Measurements from ENCODE around the gene KCNS3.

Gene KCNS3

GRCh38 chr2:17878281-17879136 is at the start of gene KCNS3:
TSS of gene KCNS3 (plus strand) at chr2:17878667. CDS start at chr2:17931009, 52,342 bp downstream.
- DNase-seq: peak in 2 of 14 donors; percentile 32 to 39

DNA sequence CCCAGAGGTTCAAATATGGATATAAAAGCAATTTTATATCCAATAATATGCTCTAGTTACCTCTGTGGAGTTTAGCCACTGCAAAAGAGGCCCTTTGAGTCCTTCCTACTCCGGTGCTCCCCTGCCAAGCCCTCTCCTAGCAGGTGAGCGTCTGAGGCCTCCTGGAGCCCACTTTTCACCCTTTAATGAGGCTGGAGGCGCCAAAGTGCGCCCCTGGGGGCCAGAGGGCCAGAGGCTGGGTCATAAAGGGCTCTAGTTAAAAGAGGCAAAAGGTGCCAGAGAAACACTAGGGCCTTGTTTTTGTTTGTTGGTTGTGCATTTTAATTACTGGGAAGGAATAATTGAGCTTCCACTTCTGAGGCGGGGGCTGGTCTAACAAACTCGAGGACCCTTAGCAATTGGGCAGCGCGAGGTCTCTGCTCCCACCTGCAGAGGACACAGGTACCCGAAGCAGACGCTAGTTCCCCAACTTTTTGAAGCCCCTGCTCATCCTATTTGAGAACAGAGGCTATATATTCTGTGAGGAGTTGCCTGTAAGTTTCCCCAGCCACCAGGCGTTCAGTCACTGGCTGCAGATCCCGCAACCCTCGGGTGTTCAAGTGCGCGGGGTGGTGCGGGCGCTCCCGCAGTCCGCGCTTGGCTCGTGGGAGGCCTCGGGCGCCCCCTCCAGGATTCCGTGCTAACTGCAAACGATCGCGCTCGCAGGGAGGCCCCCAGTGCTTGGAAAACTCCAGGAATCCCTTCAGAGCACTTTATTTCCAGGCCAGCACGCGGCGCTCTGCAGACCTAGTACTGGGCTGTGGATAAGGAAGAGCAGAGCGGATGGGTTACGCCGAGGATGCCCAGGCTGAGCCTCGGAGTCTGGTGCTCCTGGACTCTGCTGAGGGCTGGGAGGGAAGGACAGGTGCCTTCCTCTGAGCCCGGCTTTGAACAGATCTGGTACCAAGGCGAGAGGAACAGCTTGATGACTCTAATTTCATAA is 48.1 kb upstream of the KCNS3 start:
- DNase-seq: peak in 11 of 14 donors; percentile 6 to 71 (median 40)

DNA sequence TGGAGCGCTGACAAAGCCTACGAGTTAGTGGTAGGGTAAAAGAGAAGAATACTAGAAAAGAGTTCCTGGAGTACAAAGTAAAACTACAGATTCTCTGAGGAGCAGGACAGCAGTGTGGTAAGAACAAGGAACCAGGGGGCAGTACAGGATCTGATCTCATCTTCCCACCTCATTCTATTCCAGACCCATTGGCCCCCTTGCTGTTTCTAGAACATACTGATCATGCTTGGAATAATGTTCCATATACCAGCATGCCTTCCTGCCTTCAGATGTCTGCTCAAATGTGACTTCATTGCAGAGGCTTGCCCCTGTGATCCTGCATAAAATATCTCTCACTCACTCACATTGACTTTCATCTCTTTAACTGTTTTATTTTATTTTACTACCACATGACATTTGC is 43.0 kb upstream of the KCNS3 start:
- DNase-seq: no peak

- DNase-seq: no peak
Measured at GRCh38 chr2:17839959-17840358, 38.5 kb upstream of the KCNS3 start.

DNA sequence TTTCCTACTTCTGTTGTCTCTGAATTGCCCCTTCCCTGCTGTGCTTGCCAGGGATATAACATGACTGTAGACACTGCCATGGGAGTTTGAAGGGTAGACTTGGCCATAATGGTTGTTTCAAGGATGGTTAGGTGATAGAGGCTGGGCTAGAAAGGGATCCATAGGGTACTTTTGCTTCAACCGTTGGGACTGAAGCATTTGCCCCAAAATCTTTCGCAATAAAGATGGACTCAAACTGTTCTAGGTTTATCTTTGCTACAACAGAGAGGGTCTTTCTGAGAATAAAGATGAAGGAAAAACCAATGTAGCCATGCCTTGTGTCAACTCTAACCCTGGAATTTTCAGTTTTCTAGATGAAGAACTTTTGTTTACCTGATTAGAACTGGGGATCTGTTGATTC is 35.0 kb upstream of the KCNS3 start:
- no peak for DNase-seq

GRCh38 chr2:17845806-17846205 is 32.7 kb upstream of the KCNS3 start:
- DNase-seq: no peak

- DNase-seq: no peak
Measured at GRCh38 chr2:17846676-17847075, 31.8 kb upstream of the KCNS3 start.

DNA sequence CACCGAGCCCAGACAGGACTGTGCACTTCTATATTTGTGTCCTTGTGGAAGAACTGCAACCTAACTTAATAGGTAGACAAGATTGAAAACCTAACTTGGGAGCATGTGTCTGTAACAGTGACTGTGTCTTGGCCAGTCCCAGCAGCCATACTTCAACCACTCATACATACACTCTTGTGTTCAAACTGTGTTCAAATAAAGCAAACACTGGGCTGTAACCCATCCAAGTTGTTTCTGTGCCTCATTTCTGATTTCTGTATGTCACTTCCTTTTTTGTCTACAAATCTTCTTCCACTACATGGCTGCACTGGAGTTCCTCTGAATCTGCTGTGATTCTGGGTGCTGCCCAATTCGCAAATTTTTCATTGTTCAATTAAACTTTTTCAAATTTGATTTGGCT is 31.2 kb upstream of the KCNS3 start:
- DNase-seq: no peak

DNA sequence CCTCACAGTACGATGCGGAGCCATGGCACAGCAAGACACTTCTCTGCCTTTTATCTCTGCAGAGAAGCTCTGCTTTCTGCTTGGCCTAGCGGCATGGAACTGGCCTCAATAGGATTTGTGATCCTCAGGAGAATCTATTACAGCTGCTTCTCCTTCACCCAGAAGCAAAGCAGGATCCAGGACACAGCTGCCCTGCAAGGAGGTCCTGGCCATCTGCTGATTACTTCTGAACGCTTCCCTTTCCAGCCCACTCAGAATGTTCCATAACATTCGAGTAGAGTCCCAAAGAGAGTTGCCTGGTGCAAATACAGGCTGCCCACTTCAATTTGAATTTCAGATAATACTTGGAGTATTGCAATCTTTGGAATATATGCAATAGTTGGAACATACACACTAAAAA is 29.2 kb upstream of the KCNS3 start:
- DNase-seq: no peak

DNA sequence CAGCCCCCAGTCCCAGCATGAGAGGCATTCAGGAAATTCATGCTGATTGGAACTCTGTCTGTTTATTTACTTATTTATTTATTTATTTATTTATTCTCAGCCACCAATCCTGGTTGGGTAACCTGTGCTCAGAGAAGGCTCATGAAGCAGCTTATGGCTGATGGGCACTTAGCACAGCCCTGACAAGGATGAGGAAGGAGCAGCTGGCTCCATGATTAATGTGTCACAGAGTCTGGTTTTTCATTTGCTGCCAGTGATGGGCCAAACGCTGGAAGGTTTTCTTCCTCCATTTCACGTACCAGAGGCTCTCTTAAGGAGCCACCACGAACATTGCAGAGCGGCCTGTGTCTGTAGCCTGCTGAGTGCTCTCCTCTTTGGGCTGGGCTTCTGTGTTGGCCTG is 28.3 kb upstream of the KCNS3 start:
- no peak for DNase-seq

DNA sequence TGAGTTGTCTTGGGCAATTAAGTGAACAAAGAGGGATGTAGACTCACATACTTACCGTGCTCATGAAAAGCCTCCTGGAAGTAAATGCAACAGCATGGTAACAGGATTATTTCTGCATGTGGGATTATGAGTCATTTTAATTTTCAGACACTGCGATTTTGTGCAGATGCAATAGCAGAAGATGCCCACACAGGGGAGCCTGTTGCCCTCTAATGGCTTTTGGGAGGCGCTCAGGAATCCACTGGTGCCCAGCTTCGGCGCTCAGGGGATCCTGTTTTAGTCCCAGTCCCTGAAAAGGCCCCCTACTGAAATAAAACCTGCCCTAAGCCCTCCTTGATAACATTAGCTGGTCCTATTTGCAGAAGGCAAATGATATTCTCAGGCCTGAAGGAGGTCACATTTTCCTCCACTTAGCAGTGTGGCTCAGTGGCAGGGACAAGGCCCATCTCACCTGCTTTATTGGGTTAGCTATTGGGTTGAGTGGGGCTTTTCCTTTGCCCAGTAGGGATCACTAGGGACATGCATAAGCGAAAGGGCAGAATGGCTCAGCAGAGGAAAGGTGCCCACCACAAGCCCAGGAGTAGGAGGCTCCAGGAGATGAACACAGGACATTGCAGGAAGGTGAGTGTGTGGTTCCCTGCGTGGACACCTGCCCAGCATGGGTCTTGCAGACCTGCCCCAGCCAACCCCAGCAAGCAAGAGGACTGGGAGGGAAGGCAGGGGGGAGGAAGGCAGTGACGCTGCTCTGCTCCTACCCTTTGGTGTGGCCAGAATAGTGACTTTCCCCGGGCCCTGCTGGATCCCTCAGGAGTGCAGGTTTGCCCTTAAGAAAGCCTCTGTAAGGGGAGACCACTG is 26.5 kb upstream of the KCNS3 start:
- peak in 6 of 14 donors; percentile 6 to 35 (median 10) for DNase-seq

GRCh38 chr2:17853799-17854198 is 24.7 kb upstream of the KCNS3 start:
- DNase-seq: no peak

- DNase-seq: no peak
Measured at GRCh38 chr2:17857021-17857420, 21.4 kb upstream of the KCNS3 start.

DNA sequence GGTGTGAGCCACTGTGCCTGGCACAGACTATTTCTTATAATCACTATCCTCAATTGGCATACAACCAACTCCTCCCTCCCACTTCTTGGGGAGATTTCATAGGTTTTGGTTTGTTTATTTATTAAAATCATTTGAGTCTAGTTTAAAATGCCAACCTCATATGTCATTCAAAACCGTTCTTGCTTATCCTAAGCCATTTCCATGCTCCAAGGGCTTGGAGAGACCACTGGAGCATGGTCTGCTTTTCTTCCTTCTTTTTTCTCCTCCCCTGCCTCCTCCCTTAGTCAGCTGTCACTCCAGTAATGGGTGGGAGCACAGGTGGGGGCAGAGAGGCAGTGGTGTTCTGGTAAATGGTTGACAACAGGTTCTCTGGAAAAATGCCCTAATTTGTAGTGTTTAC is 20.4 kb upstream of the KCNS3 start:
- DNase-seq: no peak

DNA sequence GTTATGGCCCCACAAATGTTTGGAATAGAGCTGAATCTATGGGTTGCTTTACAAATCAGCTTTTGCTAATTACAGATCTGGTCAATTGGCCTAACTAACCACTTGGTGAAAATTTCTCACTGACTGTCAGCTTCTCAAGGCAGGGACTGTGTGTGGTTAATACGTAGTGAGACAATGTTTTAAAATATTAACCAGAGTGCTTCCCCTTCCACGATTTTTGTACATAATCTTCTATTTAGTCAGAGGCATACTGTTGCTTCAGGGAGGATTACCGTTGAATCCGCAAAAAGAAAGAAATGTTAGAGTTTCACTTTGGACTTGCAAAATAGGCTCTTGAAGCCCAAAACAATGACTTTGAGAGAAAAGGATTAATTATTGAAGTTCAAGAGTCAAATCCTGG is 14.9 kb upstream of the KCNS3 start:
- no peak for DNase-seq

- no peak for DNase-seq
Measured at GRCh38 chr2:17864676-17865075, 13.8 kb upstream of the KCNS3 start.

DNA sequence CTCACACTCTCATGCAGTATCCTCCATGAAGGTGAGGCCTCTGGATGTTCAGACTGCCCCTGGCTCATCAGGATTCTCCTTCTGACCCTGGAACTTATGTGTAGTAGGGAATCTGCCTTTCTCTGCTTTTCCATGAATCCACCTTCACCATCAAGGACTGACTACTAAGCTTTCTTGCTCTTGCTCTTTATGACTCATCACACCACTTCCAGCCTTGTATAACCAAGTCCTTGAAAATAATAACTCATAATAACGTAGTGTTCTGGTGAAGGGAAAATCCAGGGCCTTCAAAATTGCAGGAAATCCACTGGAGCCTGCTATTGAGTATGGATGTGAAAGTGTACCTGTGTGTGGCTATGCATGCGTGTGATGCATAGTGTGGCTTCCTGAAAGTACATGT is 11.3 kb upstream of the KCNS3 start:
- no peak for DNase-seq

DNA sequence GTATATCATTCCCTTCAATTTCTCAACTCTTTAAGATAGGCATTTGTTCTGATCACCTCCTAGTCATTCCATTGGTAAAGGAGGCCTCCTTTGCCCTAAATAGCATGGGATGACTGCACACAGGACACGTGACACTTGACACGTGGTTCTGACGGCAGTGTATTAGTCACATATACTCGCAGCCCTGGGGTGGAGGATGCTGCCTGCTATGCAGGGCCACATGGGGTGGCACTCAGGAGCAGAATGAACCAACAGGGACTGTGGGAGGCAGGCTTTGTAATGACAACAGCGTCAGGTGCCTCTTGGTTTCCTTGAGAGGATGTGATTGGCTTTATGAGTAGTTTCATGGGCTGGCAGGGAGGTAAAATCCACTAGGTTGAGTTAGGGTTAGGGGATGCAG is 9.3 kb upstream of the KCNS3 start:
- no peak for DNase-seq

DNA sequence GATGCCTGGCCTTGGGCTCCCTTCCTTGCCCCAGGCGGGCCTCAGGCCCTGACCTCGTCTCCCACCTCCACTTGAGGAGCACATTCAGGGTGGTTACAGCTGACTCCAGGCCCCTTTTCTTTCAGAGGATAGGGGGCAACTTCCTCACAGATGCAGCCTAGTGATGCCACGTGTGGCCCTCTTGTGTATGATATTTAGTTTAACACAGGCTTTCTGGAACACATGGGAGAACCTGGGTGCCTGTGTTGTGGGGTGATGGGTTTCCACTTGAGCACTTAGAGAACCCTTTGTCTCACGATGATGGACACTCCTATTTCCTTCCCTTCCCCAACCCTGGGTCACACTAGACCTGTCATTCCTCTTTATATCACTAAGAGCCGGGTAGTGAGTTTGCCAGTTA is 6.8 kb upstream of the KCNS3 start:
- no peak for DNase-seq

DNA sequence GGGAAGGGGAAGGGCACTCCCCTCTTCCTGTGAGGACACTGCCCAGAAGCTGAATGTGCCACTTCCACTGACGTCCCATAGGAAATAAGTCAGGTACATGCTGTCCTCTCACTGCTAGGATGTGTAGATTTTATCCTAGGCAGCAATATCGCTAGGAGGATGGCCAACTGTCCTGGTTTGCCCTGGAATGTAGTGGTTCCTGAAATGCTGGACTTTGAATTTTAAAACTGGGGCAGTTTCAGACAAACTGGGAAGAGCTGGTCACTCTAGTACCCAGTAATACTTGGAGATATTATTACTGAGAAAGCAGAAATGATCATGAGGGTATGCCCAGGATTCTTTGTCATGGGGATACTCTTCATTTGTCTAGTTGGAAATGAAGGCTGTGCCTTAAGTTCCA is 5.4 kb upstream of the KCNS3 start:
- no peak for DNase-seq

DNA sequence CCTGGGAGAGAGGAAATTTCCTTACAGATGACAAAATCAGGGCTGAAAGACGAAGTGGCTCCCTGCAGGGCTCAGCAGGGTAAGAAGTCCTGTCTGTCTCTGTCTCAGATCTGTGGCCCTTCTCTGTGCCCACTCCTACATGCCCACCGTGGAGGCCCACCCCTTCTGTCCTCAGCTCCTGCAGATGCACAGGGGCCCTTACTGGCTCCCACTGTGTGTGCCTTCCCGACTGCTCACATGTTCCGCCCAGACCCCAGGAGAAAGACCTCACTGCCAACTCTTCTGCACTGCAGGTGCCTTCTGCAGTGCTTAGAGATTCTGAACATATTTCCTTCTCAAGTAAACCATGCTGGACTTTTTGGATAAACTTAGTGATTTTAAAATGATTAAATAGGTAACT is 1.9 kb upstream of the KCNS3 start:
- DNase-seq: no peak

DNA sequence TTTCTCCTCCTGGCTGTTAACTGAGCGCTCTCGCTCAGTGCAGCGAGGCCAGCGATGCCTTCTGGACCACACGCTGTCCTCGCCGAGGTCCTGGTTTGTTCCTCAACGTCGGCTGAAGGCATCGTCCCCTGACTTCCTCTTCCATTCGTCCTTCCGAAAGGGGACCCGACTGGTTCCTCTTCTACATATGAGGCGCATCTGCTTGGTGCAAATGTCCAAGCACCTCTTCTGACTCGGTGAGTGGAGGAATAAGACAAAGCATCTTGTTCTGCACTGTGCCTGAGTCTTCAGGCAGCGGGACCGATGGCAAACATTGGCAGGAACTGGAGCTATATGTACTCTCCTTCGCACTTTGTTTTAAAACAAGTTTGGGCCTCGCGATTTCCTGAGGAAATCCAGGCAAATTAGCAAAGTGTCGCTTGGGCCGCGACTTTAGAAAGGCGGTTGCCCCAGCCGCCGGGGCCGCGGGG is 621 bp upstream of the KCNS3 start:
- peak in 1 of 14 donors; percentile 30 for DNase-seq

Data from C1 segment of cervical spinal cord (tissue), 14 donors.